GM12878 (cell line): Measurements from ENCODE around the gene FAM216A. TPM values are rescaled to one million over a fixed set of nuclear protein-coding genes. Genes with fewer than 3 reads are reported as not detected.

ENCODE experiments used
- ATAC-seq: fragments of 200-7000 bp; cut with Tn5 transposase; 3 replicates; pipeline ENCODE4 v1.9.1; 2020; ENCODE audit warnings: mild to moderate bottlenecking, moderate library complexity
- BruUV-seq: library from RNA; stranded (reverse); fragments of 400-500 nt; replicated peaks from 2 replicates; lab custom pipeline; 2021; lab: Mats Ljungman, UMichigan
- CTCF ChIA-PET: fragments of 300-600 bp; sonication (Branson Sonifier 250); formaldehyde crosslinking; extraction: SDS; loops from one replicate; lab custom pipeline; 2021; ENCODE audit warnings: inconsistent platforms; lab: Yijun Ruan, JAX
- POLR2A ChIA-PET: fragments of 350-600 bp; formaldehyde crosslinking; extraction: SDS; loops from one replicate; lab custom pipeline; 2021; ENCODE audit warnings: inconsistent platforms; lab: Charles Lee
- RAD21 ChIA-PET: fragments of 300-600 bp; sonication (Branson Sonifier 250); formaldehyde crosslinking; loops from one replicate; lab custom pipeline; 2023; ENCODE audit warnings: antibody characterized with exemption; ENCODE audit not compliant: unreplicated experiment; lab: Charles Lee
- SMC1A ChIA-PET: fragments of 300-600 bp; sonication (Branson Sonifier 250); formaldehyde crosslinking; loops from one replicate; lab custom pipeline; 2023; ENCODE audit not compliant: unreplicated experiment, uncharacterized antibody; lab: Charles Lee
- DNase-seq: peaks from one replicate; pipeline ENCODE4 v3.0.0-alpha.2; 2011; ENCODE audit warnings: low read depth, low spot score
- FAIRE-seq: peaks from 3 replicates; lab custom pipeline; 2011; peaks lifted over from hg19 to GRCh38; lab: Jason Lieb, UNC
- H2AFZ ChIP-seq: 2 replicates; pipeline ENCODE4 v1.6.0; 2011; ENCODE audit warnings: low read depth, low read length, control low read depth; ENCODE audit not compliant: control insufficient read depth
- H3K27ac ChIP-seq: 2 replicates; pipeline ENCODE4 v1.5.1; 2011; ENCODE audit warnings: control low read depth; ENCODE audit not compliant: control insufficient read depth, insufficient read depth
- H3K27me3 ChIP-seq, 2 experiments: replicated peaks in 1 of 2; 2 replicates each; pipeline versions ENCODE4 v1.6.0 to v1.6.1; 2011; ENCODE audit warnings: low read length in 1 of 2; ENCODE audit not compliant: control insufficient read depth in 2 of 2, insufficient read depth in 2 of 2
- H3K36me3 ChIP-seq, 2 experiments: 2 replicates each; pipeline ENCODE4 v1.5.1; 2011; ENCODE audit warnings: low read length in 1 of 2; ENCODE audit not compliant: control insufficient read depth in 2 of 2, insufficient read depth in 2 of 2
- H3K4me1 ChIP-seq: 2 replicates; pipeline ENCODE4 v1.6.1; 2011; ENCODE audit warnings: mild to moderate bottlenecking, low read length, moderate library complexity, mixed read lengths; ENCODE audit not compliant: control insufficient read depth, insufficient read depth
- H3K4me2 ChIP-seq: 2 replicates; pipeline ENCODE4 v1.6.0; 2011; ENCODE audit warnings: control low read depth; ENCODE audit not compliant: control insufficient read depth, insufficient read depth
- H3K4me3 ChIP-seq: fragments of 200-600 bp; sonication (generic); 2 replicates; pipeline ENCODE4 v1.5.1; 2016
- H3K79me2 ChIP-seq: 2 replicates; pipeline ENCODE4 v1.6.0; 2011; ENCODE audit warnings: low read length; ENCODE audit not compliant: control insufficient read depth, insufficient read depth
- H3K9ac ChIP-seq: 2 replicates; pipeline ENCODE4 v1.8.0; 2011; ENCODE audit warnings: low read length, control low read depth, mixed read lengths; ENCODE audit not compliant: control insufficient read depth, insufficient read depth
- H3K9me3 ChIP-seq: replicated peaks from 3 replicates; pipeline ENCODE4 v1.5.1; 2011; ENCODE audit warnings: mild to moderate bottlenecking, low read length; ENCODE audit not compliant: control insufficient read depth, insufficient read depth
- H4K20me1 ChIP-seq: 2 replicates; pipeline ENCODE4 v1.6.0; 2011; ENCODE audit not compliant: control insufficient read depth, insufficient read depth
- BCLAF1 ChIP-seq: fragments of 450-650 bp; IDR thresholded peaks from 2 replicates; pipeline ENCODE4 v1.6.1; 2017; ENCODE audit warnings: antibody characterized with exemption, mild to moderate bottlenecking, moderate library complexity
- BHLHE40 ChIP-seq, 2 experiments: fragments of 450-650 bp in 1 of 2; IDR thresholded peaks; 2 replicates each; pipeline ENCODE4 v1.6.1; 2011 to 2017; ENCODE audit warnings: low read depth in 2 of 2, borderline replicate concordance in 1 of 2, improper control_type of control experiment in 1 of 2, low read length in 1 of 2, mild to moderate bottlenecking in 1 of 2
- NFYB ChIP-seq: IDR thresholded peaks from 2 replicates; pipeline ENCODE4 v1.6.1; 2011; ENCODE audit warnings: low read depth, mild to moderate bottlenecking, low read length, improper control_type of control experiment, moderate library complexity; ENCODE audit not compliant: insufficient read depth
- SMARCA5 ChIP-seq: fragments of 450-650 bp; IDR thresholded peaks from 2 replicates; pipeline ENCODE4 v1.6.1; 2017; ENCODE audit warnings: mild to moderate bottlenecking
- SUPT20H ChIP-seq: IDR thresholded peaks from 2 replicates; pipeline ENCODE4 v1.6.1; 2011; ENCODE audit warnings: low read depth, mild to moderate bottlenecking, low read length, moderate library complexity, borderline replicate concordance; ENCODE audit not compliant: control insufficient read depth
- WGBS: methylation state at CpG from one replicate; pipeline ENCODE4 v1.1.6; 2016; ENCODE audit warnings: low lambda C conversion rate; ENCODE audit not compliant: insufficient replicate concordance, insufficient coverage; ENCODE audit errors: missing lambda C conversion rate; 5-methylcytosine and 5-hydroxymethylcytosine counted together
- in situ Hi-C: fragments of 300-500 bp; cut with MboI; formaldehyde crosslinking; loops from 9 replicates; pipeline ENCODE4 v1.14.3; 2018; ENCODE audit warnings: mixed read lengths
- intact Hi-C: fragments of 100-400 bp; cut with micrococcal nuclease; formaldehyde crosslinking; loops from one replicate; pipeline ENCODE4 v1.14.2; 2022; ENCODE audit not compliant: unreplicated experiment
- polyA plus RNA-seq, 11 experiments: library from polyadenylated mRNA; depleted of rRNA in 4 of 11; unstranded in 6 of 11; stranded (reverse) in 5 of 11; fragments of >200 nt; fragmentation: Nextera tagmentation in 4 of 11; fragmentation: Illumina TruSeq in 1 of 11; extraction: Ambion mirVana in 4 of 11; extraction: Trizol in 1 of 11; gene quantifications; 1 replicate in 1 of 11; 2 replicates in 10 of 11; pipeline versions ENCODE4 v1.2.1 to v1.2.3, GENCODE V29; 2011 to 2016; ENCODE audit warnings: inconsistent platforms in 2 of 11, missing spikeins in 2 of 11, low read depth in 1 of 11
- total RNA-seq, 4 experiments: library from RNA; depleted of rRNA in 3 of 4; stranded (reverse); fragments of >200 nt in 3 of 4; fragmentation: Illumina TruSeq in 1 of 4; extraction: Trizol in 1 of 4; gene quantifications; 2 replicates each; pipeline versions ENCODE4 v1.2.1 to v1.2.3, GENCODE V29; 2013 to 2021
- TF ChIP-seq, protein P1 (sequence below): IDR thresholded peaks from 2 replicates; pipeline ENCODE4 v1.6.1; 2012; ENCODE audit warnings: low read depth, low read length, improper control_type of control experiment
- TF ChIP-seq, protein P2 (sequence below): IDR thresholded peaks from 2 replicates; pipeline ENCODE4 v1.6.1; 2011; ENCODE audit warnings: borderline replicate concordance, low read depth, mild to moderate bottlenecking, moderate library complexity, low read length; ENCODE audit not compliant: insufficient read depth, poor library complexity, severe bottlenecking

Gene FAM216A
- total and polyA plus RNA-seq, 10 of the 15 experiments (the other 5 are each of a cell fraction or from before 2014, with no cell fraction given): 15.0 to 48.3 (median 35.0) TPM

- Histone ChIP-seq H3K79me2 (no peaks in the 10 kb centered on the region), H3K27me3 (no peaks in the 10 kb centered on the region), H4K20me1 (no peaks in the 10 kb centered on the region), H3K9me3 (no peaks in the 10 kb centered on the region), H2AFZ (no peak overlapping the region)
- ChIA-PET POLR2A (no interaction called here), SMC1A (interaction anchor here (0.8 to 1.5 kb wide), 6 partner anchors 10 to 317 kb away, joined by 3 to 5 read pairs (median 4); no protein-coding TSS in a partner anchor)
- BruUV-seq: no TSS peak
- WGBS: 33% methylated on average over 4 of the region's 4 CpGs
- FAIRE-seq: no peak
- no peak for TF ChIP-seq NFYB
- TF ChIP-seq, protein P1, sequence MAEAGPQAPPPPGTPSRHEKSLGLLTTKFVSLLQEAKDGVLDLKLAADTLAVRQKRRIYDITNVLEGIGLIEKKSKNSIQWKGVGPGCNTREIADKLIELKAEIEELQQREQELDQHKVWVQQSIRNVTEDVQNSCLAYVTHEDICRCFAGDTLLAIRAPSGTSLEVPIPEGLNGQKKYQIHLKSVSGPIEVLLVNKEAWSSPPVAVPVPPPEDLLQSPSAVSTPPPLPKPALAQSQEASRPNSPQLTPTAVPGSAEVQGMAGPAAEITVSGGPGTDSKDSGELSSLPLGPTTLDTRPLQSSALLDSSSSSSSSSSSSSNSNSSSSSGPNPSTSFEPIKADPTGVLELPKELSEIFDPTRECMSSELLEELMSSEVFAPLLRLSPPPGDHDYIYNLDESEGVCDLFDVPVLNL: no peak
- TF ChIP-seq, all 136 proteins: peak for 0
- H3K36me3 ChIP-seq: no peaks in the 10 kb centered on the region
- no peak overlapping the region for H3K4me3 ChIP-seq
- RAD21 ChIA-PET: interaction anchor here (1.3 kb wide), 1 partner anchor 66 kb away, joined by 3 read pairs; no protein-coding TSS in a partner anchor
- no peak overlapping the region for H3K27ac ChIP-seq
- no peak overlapping the region for H3K4me2 ChIP-seq
- no peak for DNase-seq
- no peak overlapping the region for H3K9ac ChIP-seq
- no peaks in the 10 kb centered on the region for H3K4me1 ChIP-seq
- intact Hi-C loops: no loop called here
- in situ Hi-C loops: no loop called here
- ATAC-seq: no peak
- CTCF ChIA-PET: interaction anchor here (0.7 to 3.4 kb wide), 3 partner anchors 10 to 322 kb away, joined by 3 to 21 read pairs (median 3); no protein-coding TSS in a partner anchor
Measured at GRCh38 chr12:110421701-110422100, 46.9 kb upstream of the FAM216A start.

GRCh38 chr12:110424237-110424636 lies 44.4 kb upstream of the FAM216A start:
- no peaks in the 10 kb centered on the region for H4K20me1 ChIP-seq
- intact Hi-C loops (no loop called here), in situ Hi-C loops (no loop called here)
- H3K9me3 ChIP-seq: no peaks in the 10 kb centered on the region
- no peak overlapping the region for H3K4me2 ChIP-seq
- no peak overlapping the region for H3K9ac ChIP-seq
- H2AFZ ChIP-seq: no peak overlapping the region
- no peak for ATAC-seq
- no peak for DNase-seq
- FAIRE-seq: no peak
- ChIA-PET POLR2A (interaction anchor here (0.5 to 0.6 kb wide), 2 partner anchors 24 to 433 kb away, joined by 3 read pairs; no protein-coding TSS in a partner anchor), RAD21 (no interaction called here), SMC1A (interaction anchor here (0.8 to 1.1 kb wide), 3 partner anchors 10 to 86 kb away, joined by 3 to 4 read pairs (median 3); no protein-coding TSS in a partner anchor), CTCF (interaction anchor here (1.2 to 1.7 kb wide), 2 partner anchors 82 to 324 kb away, joined by 3 to 5 read pairs; no protein-coding TSS in a partner anchor)
- no TSS peak for BruUV-seq
- no peaks in the 10 kb centered on the region for H3K27me3 ChIP-seq
- WGBS: 6% methylated on average over 3 of the region's 3 CpGs
- H3K4me3 ChIP-seq: no peak overlapping the region
- no peak overlapping the region for H3K27ac ChIP-seq
- no peaks in the 10 kb centered on the region for H3K36me3 ChIP-seq
- H3K4me1 ChIP-seq: no peaks in the 10 kb centered on the region
- no peaks in the 10 kb centered on the region for H3K79me2 ChIP-seq
- TF ChIP-seq, protein P2, sequence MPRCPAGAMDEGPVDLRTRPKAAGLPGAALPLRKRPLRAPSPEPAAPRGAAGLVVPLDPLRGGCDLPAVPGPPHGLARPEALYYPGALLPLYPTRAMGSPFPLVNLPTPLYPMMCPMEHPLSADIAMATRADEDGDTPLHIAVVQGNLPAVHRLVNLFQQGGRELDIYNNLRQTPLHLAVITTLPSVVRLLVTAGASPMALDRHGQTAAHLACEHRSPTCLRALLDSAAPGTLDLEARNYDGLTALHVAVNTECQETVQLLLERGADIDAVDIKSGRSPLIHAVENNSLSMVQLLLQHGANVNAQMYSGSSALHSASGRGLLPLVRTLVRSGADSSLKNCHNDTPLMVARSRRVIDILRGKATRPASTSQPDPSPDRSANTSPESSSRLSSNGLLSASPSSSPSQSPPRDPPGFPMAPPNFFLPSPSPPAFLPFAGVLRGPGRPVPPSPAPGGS: no peak
- no peak for TF ChIP-seq SMARCA5
- TF ChIP-seq BHLHE40 (IDR thresholded peaks at IDR 0.05; ENCODE audit: borderline replicate concordance in 1 of 2, low read depth in 2 of 2, low read length in 1 of 2): no peak
- TF ChIP-seq SUPT20H: no peak
- no peak for TF ChIP-seq BCLAF1
